Measurements from ENCODE around the gene CCHCR1.

CCHCR1 gene

DNA sequence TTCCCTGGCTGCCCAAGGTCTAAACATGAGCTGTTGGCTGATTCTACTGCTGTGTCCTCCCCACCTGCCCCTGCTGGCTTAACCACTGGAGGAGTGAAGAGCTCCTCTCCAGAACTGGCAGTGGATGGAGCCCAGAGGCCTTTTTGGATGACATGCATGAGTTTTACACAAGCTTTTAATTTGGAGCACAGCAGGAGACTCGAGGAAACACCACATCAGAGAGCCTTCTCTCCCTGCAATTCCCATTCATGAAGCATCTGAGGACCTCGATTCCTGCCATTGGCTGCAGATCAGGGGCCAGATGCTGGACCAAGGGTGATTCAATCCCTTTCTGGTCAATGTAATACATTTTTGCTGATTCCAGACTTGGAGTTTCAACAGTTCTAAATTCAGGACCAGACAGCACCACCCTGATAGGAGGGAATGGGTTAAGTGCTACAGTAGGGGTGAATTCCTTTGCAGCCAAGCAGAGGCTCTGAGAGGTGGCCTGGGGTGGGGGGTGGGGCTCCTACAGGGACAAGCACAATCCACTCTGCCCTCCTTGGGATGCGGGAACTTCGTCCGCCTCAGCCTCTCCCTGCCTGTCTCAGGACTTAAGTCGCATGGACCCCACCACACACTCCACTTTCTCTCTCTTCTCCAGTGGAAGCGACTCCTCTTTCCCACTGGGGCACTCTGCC is 43.6 kb downstream of the CCHCR1 start:
- CTCF ChIA-PET: interaction anchor here (1.5 to 1.7 kb wide), 3 partner anchors 10 to 16 kb away, joined by 3 to 5 read pairs (median 3); no protein-coding TSS in a partner anchor
- no peak for DNase-seq (ENCODE audit: extremely low spot score)
- TF ChIP-seq LEF1 (IDR thresholded peaks at IDR 0.05; ENCODE audit: borderline replicate concordance): no peak
- TF ChIP-seq ARNT (IDR thresholded peaks at IDR 0.05): no peak
- no peak for TF ChIP-seq BHLHE40 (IDR thresholded peaks at IDR 0.05; ENCODE audit: borderline replicate concordance)
- TF ChIP-seq L3MBTL2 (conservative IDR thresholded peaks at IDR 0.05): no peak
- TF ChIP-seq ELF4 (IDR thresholded peaks at IDR 0.05): no peak
- no peak for TF ChIP-seq HDGF (IDR thresholded peaks at IDR 0.05; ENCODE audit: borderline replicate concordance)
- no peak for TF ChIP-seq SUZ12 (IDR thresholded peaks at IDR 0.05)
- no peak for TF ChIP-seq NFRKB (IDR thresholded peaks at IDR 0.05)
- TF ChIP-seq, protein P1, sequence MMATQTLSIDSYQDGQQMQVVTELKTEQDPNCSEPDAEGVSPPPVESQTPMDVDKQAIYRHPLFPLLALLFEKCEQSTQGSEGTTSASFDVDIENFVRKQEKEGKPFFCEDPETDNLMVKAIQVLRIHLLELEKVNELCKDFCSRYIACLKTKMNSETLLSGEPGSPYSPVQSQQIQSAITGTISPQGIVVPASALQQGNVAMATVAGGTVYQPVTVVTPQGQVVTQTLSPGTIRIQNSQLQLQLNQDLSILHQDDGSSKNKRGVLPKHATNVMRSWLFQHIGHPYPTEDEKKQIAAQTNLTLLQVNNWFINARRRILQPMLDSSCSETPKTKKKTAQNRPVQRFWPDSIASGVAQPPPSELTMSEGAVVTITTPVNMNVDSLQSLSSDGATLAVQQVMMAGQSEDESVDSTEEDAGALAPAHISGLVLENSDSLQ (IDR thresholded peaks at IDR 0.05): no peak
- no peak for TF ChIP-seq ZNF384 (IDR thresholded peaks at IDR 0.05)
- no peak for TF ChIP-seq SP1 (IDR thresholded peaks at IDR 0.05)
- no peak for TF ChIP-seq TARDBP (IDR thresholded peaks at IDR 0.05)
- TF ChIP-seq FOXM1 (IDR thresholded peaks at IDR 0.05; ENCODE audit: borderline replicate concordance): no peak
- TF ChIP-seq CTBP1 (IDR thresholded peaks at IDR 0.05; ENCODE audit: borderline replicate concordance): no peak
- TF ChIP-seq FOXA1 (IDR thresholded peaks at IDR 0.05): no peak
- no peak for TF ChIP-seq FOXK2 (IDR thresholded peaks at IDR 0.05)
- POLR2A ChIA-PET: no interaction called here

DNA sequence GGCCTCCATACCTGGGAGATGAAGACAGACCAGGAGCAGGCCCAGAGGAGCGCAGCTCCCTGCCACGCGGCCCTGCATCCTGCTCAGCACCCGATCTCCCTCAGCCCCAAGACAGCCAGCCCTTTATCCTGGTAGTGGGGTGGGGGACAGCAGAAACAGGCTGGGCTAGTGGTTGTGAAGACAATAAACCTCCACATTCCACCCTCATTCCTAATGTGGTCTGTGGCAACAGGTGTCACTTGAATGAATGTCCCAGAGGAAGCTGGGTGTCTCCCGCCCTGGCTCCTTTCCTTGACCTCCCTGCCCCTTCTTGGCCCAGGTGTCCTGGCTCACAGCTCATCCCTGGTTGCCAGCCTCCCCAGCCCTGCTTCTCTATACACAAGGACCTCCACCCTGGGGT is 45.1 kb downstream of the CCHCR1 start, which contains the start of gene C6orf15:
C6orf15 (minus strand) TSS at position 98 of the 400 bp plus-strand sequence; CDS start at position 78, 20 bp downstream.
- POLR2A ChIA-PET: no interaction called here
- CTCF ChIA-PET: no interaction called here
- TF ChIP-seq ARNT (IDR thresholded peaks at IDR 0.05) (no peak), NFRKB (IDR thresholded peaks at IDR 0.05) (no peak), SUZ12 (IDR thresholded peaks at IDR 0.05) (no peak), HDGF (IDR thresholded peaks at IDR 0.05; ENCODE audit: borderline replicate concordance) (no peak), SP1 (IDR thresholded peaks at IDR 0.05) (no peak), CTBP1 (IDR thresholded peaks at IDR 0.05; ENCODE audit: borderline replicate concordance) (no peak), ZNF384 (IDR thresholded peaks at IDR 0.05) (no peak), BHLHE40 (IDR thresholded peaks at IDR 0.05; ENCODE audit: borderline replicate concordance) (no peak), FOXA1 (IDR thresholded peaks at IDR 0.05) (no peak), L3MBTL2 (conservative IDR thresholded peaks at IDR 0.05) (no peak), LEF1 (IDR thresholded peaks at IDR 0.05; ENCODE audit: borderline replicate concordance) (no peak), TARDBP (IDR thresholded peaks at IDR 0.05) (no peak), FOXK2 (IDR thresholded peaks at IDR 0.05) (no peak), ELF4 (IDR thresholded peaks at IDR 0.05) (no peak), FOXM1 (IDR thresholded peaks at IDR 0.05; ENCODE audit: borderline replicate concordance) (no peak)
- TF ChIP-seq, protein P1 (IDR thresholded peaks at IDR 0.05): no peak
- no peak for DNase-seq (ENCODE audit: extremely low spot score)

DNA sequence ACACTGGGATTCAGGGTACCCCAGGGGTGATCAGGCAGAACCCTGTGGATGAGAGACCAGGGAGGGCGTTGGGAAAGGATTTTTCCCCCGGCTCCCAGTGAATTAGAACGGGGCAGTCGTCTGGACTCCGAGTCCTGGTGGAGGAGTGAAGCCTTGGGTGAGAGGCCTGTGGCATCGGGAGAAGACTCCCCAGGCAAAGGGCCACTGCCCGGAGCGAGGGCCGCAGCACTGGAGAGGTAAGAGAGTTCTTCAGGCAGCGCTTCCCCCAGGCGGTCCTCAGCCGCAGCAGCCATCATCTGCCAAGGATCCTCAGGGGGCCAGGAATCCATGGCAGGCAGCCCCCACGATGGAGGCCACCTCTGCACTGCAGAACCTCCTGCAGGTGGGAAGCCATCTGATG is 45.9 kb downstream of the CCHCR1 start:
- TF ChIP-seq CTBP1 (IDR thresholded peaks at IDR 0.05; ENCODE audit: borderline replicate concordance) (no peak), NFRKB (IDR thresholded peaks at IDR 0.05) (no peak), LEF1 (IDR thresholded peaks at IDR 0.05; ENCODE audit: borderline replicate concordance) (no peak), BHLHE40 (IDR thresholded peaks at IDR 0.05; ENCODE audit: borderline replicate concordance) (no peak), SUZ12 (IDR thresholded peaks at IDR 0.05) (no peak), ELF4 (IDR thresholded peaks at IDR 0.05) (no peak), SP1 (IDR thresholded peaks at IDR 0.05) (no peak), ZNF384 (IDR thresholded peaks at IDR 0.05) (no peak), TARDBP (IDR thresholded peaks at IDR 0.05) (no peak), FOXA1 (IDR thresholded peaks at IDR 0.05) (no peak), FOXK2 (IDR thresholded peaks at IDR 0.05) (no peak), ARNT (IDR thresholded peaks at IDR 0.05) (no peak), FOXM1 (IDR thresholded peaks at IDR 0.05; ENCODE audit: borderline replicate concordance) (no peak)
- TF ChIP-seq, protein P1 (IDR thresholded peaks at IDR 0.05): no peak
- POLR2A ChIA-PET: no interaction called here
- CTCF ChIA-PET: no interaction called here
- no peak for DNase-seq (ENCODE audit: extremely low spot score)

DNA sequence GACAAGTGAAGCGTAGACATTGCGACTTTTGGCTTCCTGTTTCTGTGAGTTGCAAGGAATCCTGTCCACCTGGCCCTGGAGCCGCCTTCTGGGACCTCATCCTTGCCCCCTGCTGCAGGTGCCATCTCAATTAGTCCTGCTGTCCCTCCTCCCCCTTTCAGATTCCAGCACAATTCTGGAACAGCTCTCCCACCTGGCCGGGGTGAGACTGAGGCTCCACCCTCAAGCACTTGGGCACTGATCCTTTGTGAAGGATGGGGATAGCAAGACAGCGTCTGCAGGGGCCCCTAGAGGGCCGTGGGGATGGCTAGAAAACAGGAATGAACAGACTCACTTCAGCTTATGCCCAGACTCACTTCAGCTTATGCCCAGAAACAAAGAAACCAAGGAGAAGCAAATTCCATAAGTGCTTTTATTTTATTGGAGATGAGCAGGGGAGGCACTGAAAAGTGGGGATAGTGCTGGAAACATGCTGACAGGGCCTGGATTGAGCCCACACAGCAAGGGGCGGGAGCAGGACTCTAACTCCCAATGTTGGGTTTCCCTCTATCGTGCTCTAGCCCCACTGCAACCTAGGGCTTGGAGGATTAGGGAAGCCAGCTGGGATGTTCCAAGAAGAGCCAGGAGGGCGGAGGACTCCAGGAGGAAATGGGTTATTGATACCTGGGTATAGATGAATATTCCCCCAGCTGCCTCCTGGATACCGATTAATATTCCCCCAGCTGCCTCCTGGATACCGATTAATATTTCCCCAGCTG is 46.6 kb downstream of the CCHCR1 start:
- ChIA-PET CTCF (no interaction called here), POLR2A (no interaction called here)
- no peak for DNase-seq (ENCODE audit: extremely low spot score)
- TF ChIP-seq L3MBTL2 (conservative IDR thresholded peaks at IDR 0.05) (no peak), FOXK2 (IDR thresholded peaks at IDR 0.05) (no peak), FOXM1 (IDR thresholded peaks at IDR 0.05; ENCODE audit: borderline replicate concordance) (no peak), FOXA1 (IDR thresholded peaks at IDR 0.05) (no peak), SUZ12 (IDR thresholded peaks at IDR 0.05) (no peak), ELF4 (IDR thresholded peaks at IDR 0.05) (no peak), LEF1 (IDR thresholded peaks at IDR 0.05; ENCODE audit: borderline replicate concordance) (no peak), SP1 (IDR thresholded peaks at IDR 0.05) (no peak), CTBP1 (IDR thresholded peaks at IDR 0.05; ENCODE audit: borderline replicate concordance) (no peak)
- TF ChIP-seq, protein P1 (IDR thresholded peaks at IDR 0.05): no peak

GRCh38 chr6:31107052-31107451 is 50.5 kb downstream of the CCHCR1 start:
- TF ChIP-seq LEF1 (IDR thresholded peaks at IDR 0.05; ENCODE audit: borderline replicate concordance): no peak
- TF ChIP-seq SP1 (IDR thresholded peaks at IDR 0.05): no peak
- TF ChIP-seq FOXA1 (IDR thresholded peaks at IDR 0.05): no peak
- no peak for TF ChIP-seq NFRKB (IDR thresholded peaks at IDR 0.05)
- TF ChIP-seq L3MBTL2 (conservative IDR thresholded peaks at IDR 0.05): no peak
- no peak for TF ChIP-seq FOXK2 (IDR thresholded peaks at IDR 0.05)
- TF ChIP-seq HDGF (IDR thresholded peaks at IDR 0.05; ENCODE audit: borderline replicate concordance): no peak
- TF ChIP-seq ZNF384 (IDR thresholded peaks at IDR 0.05): no peak
- no peak for TF ChIP-seq SUZ12 (IDR thresholded peaks at IDR 0.05)
- TF ChIP-seq, protein P1 (IDR thresholded peaks at IDR 0.05): no peak
- TF ChIP-seq ELF4 (IDR thresholded peaks at IDR 0.05): no peak
- no peak for TF ChIP-seq FOXM1 (IDR thresholded peaks at IDR 0.05; ENCODE audit: borderline replicate concordance)
- TF ChIP-seq BHLHE40 (IDR thresholded peaks at IDR 0.05; ENCODE audit: borderline replicate concordance): no peak
- no peak for DNase-seq (ENCODE audit: extremely low spot score)
- CTCF ChIA-PET: no interaction called here
- POLR2A ChIA-PET: no interaction called here

All from HEK293T (cell line).